MCF 10A (cell line): Measurements from ENCODE around the gene MYL6B. TPM values are rescaled to one million over a fixed set of nuclear protein-coding genes. Genes with fewer than 3 reads are reported as not detected.
A peak's percentile ranks its signal among the peaks of the same experiment; 100 is the strongest.
"Not testable (repeated sequence)": the region's sequence is repeated elsewhere in the genome, so short reads cannot be mapped to it uniquely, and the experiment has no call there.

ENCODE experiments used
- BruUV-seq: library from RNA; stranded (reverse); fragments of 400-500 nt; replicated peaks from 2 replicates; lab custom pipeline; 2021; lab: Mats Ljungman, UMichigan
- CTCF ChIA-PET: fragments of 300-600 bp; sonication (Branson Sonifier 250); formaldehyde crosslinking; extraction: SDS; loops from one replicate; lab custom pipeline; 2021; ENCODE audit warnings: antibody characterized with exemption, inconsistent platforms; lab: Yijun Ruan, JAX
- POLR2A ChIA-PET: fragments of 300-600, 350-650 bp; sonication (Branson Sonifier 250); formaldehyde crosslinking; extraction: SDS; loops from one replicate; lab custom pipeline; 2020; ENCODE audit warnings: antibody characterized with exemption, inconsistent platforms; lab: Yijun Ruan, JAX
- DNase-seq: peaks from one replicate; pipeline ENCODE4 v3.0.0-alpha.2; 2018; ENCODE audit not compliant: unreplicated experiment
- H3K27ac Mint-ChIP-seq: one replicate; pipeline ENCODE4 v1.8.0; 2022; ENCODE audit warnings: mild to moderate bottlenecking, low read depth, mixed read lengths; ENCODE audit not compliant: unreplicated experiment
- H3K27me3 Mint-ChIP-seq: one replicate; pipeline ENCODE4 v1.8.0; 2022; ENCODE audit warnings: mixed read lengths; ENCODE audit not compliant: insufficient read depth, unreplicated experiment
- H3K36me3 Mint-ChIP-seq: one replicate; pipeline ENCODE4 v1.8.0; 2022; ENCODE audit warnings: mild to moderate bottlenecking, moderate library complexity, mixed read lengths; ENCODE audit not compliant: insufficient read depth, unreplicated experiment
- H3K4me1 Mint-ChIP-seq: one replicate; pipeline ENCODE4 v1.8.0; 2022; ENCODE audit warnings: mixed read lengths; ENCODE audit not compliant: insufficient read depth, unreplicated experiment
- H3K4me3 Mint-ChIP-seq: one replicate; pipeline ENCODE4 v1.8.0; 2022; ENCODE audit warnings: mild to moderate bottlenecking, moderate library complexity, mixed read lengths; ENCODE audit not compliant: unreplicated experiment
- H3K9me3 Mint-ChIP-seq: one replicate; pipeline ENCODE4 v1.8.0; 2022; ENCODE audit warnings: mixed read lengths; ENCODE audit not compliant: unreplicated experiment
- intact Hi-C: fragments of 100-400 bp; cut with micrococcal nuclease; formaldehyde crosslinking; loops from 2 replicates; pipeline ENCODE4 v1.14.1; 2022
- total RNA-seq: library from RNA; stranded (reverse); gene quantifications from 2 replicates; pipeline ENCODE4 v1.2.3, GENCODE V29; 2022
- TF ChIP-seq, protein P1 (sequence below): fragments of 200-600 bp; IDR thresholded peaks from one replicate; pipeline ENCODE4 v1.8.0; 2022; ENCODE audit warnings: antibody characterized with exemption, mild to moderate bottlenecking; ENCODE audit not compliant: unreplicated experiment

Gene MYL6B
- total RNA-seq, 1 experiment from 2014 or later = 46.0 TPM

DNA sequence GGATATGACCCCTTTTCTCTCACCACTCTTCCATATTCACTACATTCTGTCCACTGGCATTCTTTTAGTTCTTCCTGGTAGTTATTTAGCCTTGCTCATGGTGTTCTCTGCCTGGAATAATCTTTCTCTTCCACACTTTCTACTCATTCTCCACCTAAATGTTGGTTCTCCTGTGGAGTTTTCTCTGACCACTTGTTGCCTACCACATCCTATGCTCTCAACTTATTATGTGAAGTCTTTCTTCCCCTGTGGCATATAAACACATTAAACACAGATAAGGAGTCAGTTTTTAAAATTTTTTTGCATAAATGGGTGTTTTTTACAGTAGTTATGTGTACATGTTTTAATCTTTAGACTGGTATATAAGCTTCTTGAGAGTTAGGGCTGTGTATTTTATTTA is 40.2 kb downstream of the MYL6B start:
- peaks cover 34% of the 10 kb centered on the region for H3K4me1 Mint-ChIP-seq
- no peak for DNase-seq
- ChIA-PET POLR2A (interaction anchor here (0.6 to 7.9 kb wide), 5 partner anchors 29 to 298 kb away, joined by 3 to 140 read pairs (median 5); partner anchors contain the start of genes ESYT1, RNF41, RPL41 and ZC3H10), CTCF (interaction anchor here (0.6 to 6.6 kb wide), 18 partner anchors 10 to 258 kb away, joined by 3 to 83 read pairs (median 3); partner anchors contain the start of gene RNF41)
- TF ChIP-seq, protein P1, sequence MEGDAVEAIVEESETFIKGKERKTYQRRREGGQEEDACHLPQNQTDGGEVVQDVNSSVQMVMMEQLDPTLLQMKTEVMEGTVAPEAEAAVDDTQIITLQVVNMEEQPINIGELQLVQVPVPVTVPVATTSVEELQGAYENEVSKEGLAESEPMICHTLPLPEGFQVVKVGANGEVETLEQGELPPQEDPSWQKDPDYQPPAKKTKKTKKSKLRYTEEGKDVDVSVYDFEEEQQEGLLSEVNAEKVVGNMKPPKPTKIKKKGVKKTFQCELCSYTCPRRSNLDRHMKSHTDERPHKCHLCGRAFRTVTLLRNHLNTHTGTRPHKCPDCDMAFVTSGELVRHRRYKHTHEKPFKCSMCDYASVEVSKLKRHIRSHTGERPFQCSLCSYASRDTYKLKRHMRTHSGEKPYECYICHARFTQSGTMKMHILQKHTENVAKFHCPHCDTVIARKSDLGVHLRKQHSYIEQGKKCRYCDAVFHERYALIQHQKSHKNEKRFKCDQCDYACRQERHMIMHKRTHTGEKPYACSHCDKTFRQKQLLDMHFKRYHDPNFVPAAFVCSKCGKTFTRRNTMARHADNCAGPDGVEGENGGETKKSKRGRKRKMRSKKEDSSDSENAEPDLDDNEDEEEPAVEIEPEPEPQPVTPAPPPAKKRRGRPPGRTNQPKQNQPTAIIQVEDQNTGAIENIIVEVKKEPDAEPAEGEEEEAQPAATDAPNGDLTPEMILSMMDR = no peak
- BruUV-seq = no TSS peak
- no peaks in the 10 kb centered on the region for H3K27me3 Mint-ChIP-seq
- no peaks in the 10 kb centered on the region for H3K9me3 Mint-ChIP-seq
- no peak overlapping the region for H3K27ac Mint-ChIP-seq
- peaks cover 12% of the 10 kb centered on the region for H3K36me3 Mint-ChIP-seq
- no peak overlapping the region for H3K4me3 Mint-ChIP-seq
- intact Hi-C loops = loop anchor here (10.0 kb wide), 1 partner anchor 458 kb away; no protein-coding TSS in a partner anchor

DNA sequence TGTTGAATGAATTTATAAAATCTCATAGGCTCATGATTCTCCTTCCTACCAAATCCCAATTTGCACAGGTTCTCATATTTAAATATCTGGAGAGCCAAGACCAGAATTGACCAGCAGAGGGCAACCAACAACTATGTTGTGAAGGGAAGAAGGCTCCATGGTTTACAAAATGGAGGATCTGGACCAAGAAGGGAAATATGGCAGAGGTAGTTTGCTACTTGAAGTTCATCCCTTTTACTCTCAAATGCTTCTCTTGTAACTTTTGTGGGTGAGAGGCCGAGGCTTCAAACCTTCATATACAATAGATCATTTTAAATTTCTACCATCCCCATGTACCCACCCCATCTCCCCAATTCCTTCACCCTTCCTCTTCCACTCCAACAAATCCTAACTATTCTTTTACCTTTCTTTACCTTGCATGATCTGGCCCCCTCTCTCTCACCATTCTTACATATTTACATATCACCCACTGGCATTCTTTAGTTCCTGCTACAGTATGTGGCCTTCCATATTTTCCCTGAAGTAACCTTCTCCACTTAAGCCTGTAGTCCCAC is 40.7 kb downstream of the MYL6B start:
- peaks cover 12% of the 10 kb centered on the region for H3K36me3 Mint-ChIP-seq
- BruUV-seq = no TSS peak
- peak overlapping the region; percentile 18 for H3K27ac Mint-ChIP-seq
- POLR2A ChIA-PET = interaction anchor here (0.6 to 7.9 kb wide), 4 partner anchors 29 to 297 kb away, joined by 3 to 140 read pairs (median 56); partner anchors contain the start of genes RNF41, RPL41 and ZC3H10
- no peaks in the 10 kb centered on the region for H3K9me3 Mint-ChIP-seq
- H3K4me1 Mint-ChIP-seq = peaks cover 32% of the 10 kb centered on the region
- no peaks in the 10 kb centered on the region for H3K27me3 Mint-ChIP-seq
- peak; percentile 87 for DNase-seq
- intact Hi-C loops = loop anchor here (1.0 to 10.0 kb wide), 3 partner anchors 31 to 458 kb away; partner anchors contain the start of gene NABP2
- TF ChIP-seq, protein P1 = peak; percentile 67
- CTCF ChIA-PET = interaction anchor here (0.6 to 6.6 kb wide), 14 partner anchors 11 to 401 kb away, joined by 3 to 83 read pairs (median 4); partner anchors contain the start of gene RNF41
- no peak overlapping the region for H3K4me3 Mint-ChIP-seq

DNA sequence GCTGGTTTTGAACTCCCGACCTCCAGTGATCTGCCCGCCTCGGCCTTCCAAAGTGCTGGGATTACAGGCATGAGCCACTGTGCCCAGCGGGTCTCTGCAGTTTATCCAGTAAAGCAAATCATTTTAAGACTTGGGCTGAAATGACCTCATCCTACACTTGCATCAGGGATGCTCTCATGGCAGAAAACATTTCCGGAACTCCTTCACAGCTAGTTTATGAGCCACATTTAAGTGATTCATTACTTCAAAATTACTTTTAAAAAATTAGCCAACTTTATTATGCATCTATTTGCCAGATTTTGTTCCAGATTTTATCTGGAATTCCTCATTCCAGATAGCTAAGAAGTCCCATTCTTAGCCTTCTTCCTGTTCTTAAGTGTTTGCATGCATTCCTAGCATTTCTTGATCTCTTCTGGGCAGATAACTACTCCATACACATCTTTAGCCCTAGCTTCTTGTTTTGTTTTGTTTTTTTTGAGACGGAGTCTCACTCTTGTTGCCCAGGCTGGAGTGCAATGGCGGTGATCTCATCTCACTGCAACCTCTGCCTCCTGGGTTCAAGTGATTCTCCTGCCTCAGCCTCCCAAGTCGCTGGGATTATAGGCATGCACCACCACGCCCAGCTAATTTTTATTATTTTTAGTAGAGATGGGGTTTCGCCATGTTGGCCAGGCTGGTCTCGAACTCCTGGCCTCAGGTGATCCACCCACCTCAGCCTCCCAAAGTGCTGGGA is 44.6 kb downstream of the MYL6B start:
- H3K27me3 Mint-ChIP-seq, H3K4me3 Mint-ChIP-seq, H3K9me3 Mint-ChIP-seq, BruUV-seq, H3K36me3 Mint-ChIP-seq: not testable (repeated sequence)
- H3K27ac Mint-ChIP-seq = peak overlapping the region; percentile 46
- H3K4me1 Mint-ChIP-seq = peaks cover 21% of the 10 kb centered on the region
- CTCF ChIA-PET = interaction anchor here (0.6 to 1.9 kb wide), 5 partner anchors 10 to 751 kb away, joined by 3 to 9 read pairs (median 5); no protein-coding TSS in a partner anchor
- DNase-seq = peak; percentile 52
- POLR2A ChIA-PET = interaction anchor here (0.7 to 2.8 kb wide), 6 partner anchors 9 to 119 kb away, joined by 4 to 17 read pairs (median 5); partner anchors contain the start of genes CNPY2 and RNF41
- intact Hi-C loops = loop anchor here (10.0 kb wide), 1 partner anchor 462 kb away; no protein-coding TSS in a partner anchor

DNA sequence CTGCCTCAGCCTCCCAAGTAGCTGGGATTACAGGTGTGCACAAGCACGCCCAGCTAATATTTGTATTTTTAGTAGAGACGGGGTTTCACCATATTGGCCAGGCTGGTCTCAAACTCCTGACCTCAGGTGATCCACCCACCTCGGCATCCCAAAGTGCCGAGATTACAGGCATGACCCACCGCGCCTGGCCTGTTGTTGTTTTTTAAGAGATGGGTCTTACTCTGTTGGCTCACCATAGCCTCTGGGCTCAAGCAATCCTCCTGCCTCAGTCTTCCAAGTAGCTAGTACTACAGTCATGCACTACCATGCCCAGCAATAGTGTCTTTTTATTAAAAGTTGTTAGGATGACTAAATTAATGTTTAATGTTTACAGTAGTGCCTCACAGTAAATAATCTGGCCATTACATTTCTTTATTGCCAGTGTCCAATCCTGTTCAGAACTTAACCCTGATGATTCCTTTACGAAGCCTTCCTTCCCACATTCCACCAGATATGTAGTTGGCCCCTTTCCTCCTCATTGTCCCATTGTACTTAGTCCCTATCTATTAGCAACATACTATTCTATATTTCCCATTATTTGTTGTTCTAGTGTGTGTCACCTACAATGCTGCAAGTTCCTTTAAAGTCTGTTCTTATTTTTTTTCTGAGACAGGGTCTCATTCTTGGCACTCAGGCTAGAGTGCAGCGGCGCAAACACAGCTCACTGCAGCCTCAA is 45.7 kb downstream of the MYL6B start:
- Mint-ChIP-seq H3K27ac (no peak overlapping the region), H3K4me1 (peaks cover 16% of the 10 kb centered on the region), H3K4me3 (no peak overlapping the region), H3K36me3 (no peaks in the 10 kb centered on the region), H3K27me3 (no peaks in the 10 kb centered on the region), H3K9me3 (no peaks in the 10 kb centered on the region)
- CTCF ChIA-PET = interaction anchor here (0.6 to 1.9 kb wide), 2 partner anchors 9 to 18 kb away, joined by 4 to 9 read pairs; no protein-coding TSS in a partner anchor
- intact Hi-C loops = loop anchor here (10.0 kb wide), 1 partner anchor 463 kb away; no protein-coding TSS in a partner anchor
- POLR2A ChIA-PET = interaction anchor here (1.5 to 1.9 kb wide), 2 partner anchors 9 to 10 kb away, joined by 5 to 6 read pairs; no protein-coding TSS in a partner anchor
- TF ChIP-seq, protein P1 = no peak
- DNase-seq = no peak
- no TSS peak for BruUV-seq
